AG04449 (cell line): ENCODE results near the gene SIPA1L3.

ENCODE experiments used
- CTCF ChIA-PET: fragments of 350-600 bp; formaldehyde crosslinking; extraction: SDS; loops from one replicate; lab custom pipeline; 2021; ENCODE audit warnings: antibody characterized with exemption; lab: Yijun Ruan, JAX
- POLR2A ChIA-PET: fragments of 400-600, 350-600 bp; formaldehyde crosslinking; extraction: SDS; loops from one replicate; lab custom pipeline; 2020; ENCODE audit warnings: antibody characterized with exemption, inconsistent platforms; lab: Yijun Ruan, JAX
- DNase-seq: peaks from one replicate; pipeline ENCODE4 v3.0.0-alpha.2; 2010; ENCODE audit warnings: low read depth, low spot score
- H3K4me3 ChIP-seq: 2 replicates; pipeline ENCODE4 v1.5.1; 2011; ENCODE audit warnings: low read depth, mild to moderate bottlenecking, control low read depth, low read length
- CTCF ChIP-seq: IDR thresholded peaks from one replicate; pipeline ENCODE4 v1.5.1; 2011; ENCODE audit warnings: mild to moderate bottlenecking, moderate library complexity, low read length, control low read depth, inconsistent platforms; ENCODE audit not compliant: insufficient read depth; ENCODE audit errors: missing control alignments

Gene SIPA1L3

GRCh38 chr19:38012290-38012689 lies 105.3 kb downstream of the SIPA1L3 start:
- H3K4me3 ChIP-seq = no peak overlapping the region
- CTCF ChIA-PET = interaction anchor here (0.7 to 1.5 kb wide), 2 partner anchors 110 to 122 kb away, joined by 3 to 6 read pairs; no protein-coding TSS in a partner anchor
- no peak for TF ChIP-seq CTCF
- POLR2A ChIA-PET = no interaction called here
- no peak for DNase-seq

- no peak for DNase-seq
- ChIA-PET CTCF (interaction anchor here (0.7 to 1.5 kb wide), 2 partner anchors 111 to 122 kb away, joined by 3 to 6 read pairs; no protein-coding TSS in a partner anchor), POLR2A (no interaction called here)
- H3K4me3 ChIP-seq = no peak overlapping the region
- no peak for TF ChIP-seq CTCF
Observed at GRCh38 chr19:38012944-38013343, 105.9 kb downstream of the SIPA1L3 start.

GRCh38 chr19:38013913-38014580 lies 107.0 kb downstream of the SIPA1L3 start:
- no peak for DNase-seq
- H3K4me3 ChIP-seq = no peak overlapping the region
- TF ChIP-seq CTCF = no peak
- POLR2A ChIA-PET = interaction anchor here (0.8 kb wide), 1 partner anchor 11 kb away, joined by 5 read pairs; no protein-coding TSS in a partner anchor
- CTCF ChIA-PET = interaction anchor here (0.6 to 0.8 kb wide), 2 partner anchors 10 to 107 kb away, joined by 3 read pairs; partner anchors contain the start of gene SIPA1L3

GRCh38 chr19:38015216-38015615 lies 108.2 kb downstream of the SIPA1L3 start:
- H3K4me3 ChIP-seq = no peak overlapping the region
- no peak for TF ChIP-seq CTCF
- ChIA-PET CTCF (interaction anchor here (0.7 to 0.8 kb wide), 2 partner anchors 11 to 118 kb away, joined by 3 read pairs; no protein-coding TSS in a partner anchor), POLR2A (interaction anchor here (0.6 kb wide), 1 partner anchor 30 kb away, joined by 6 read pairs; no protein-coding TSS in a partner anchor)
- no peak for DNase-seq

- CTCF ChIA-PET = no interaction called here
- TF ChIP-seq CTCF = no peak
- POLR2A ChIA-PET = interaction anchor here (0.6 kb wide), 1 partner anchor 29 kb away, joined by 6 read pairs; no protein-coding TSS in a partner anchor
- H3K4me3 ChIP-seq = no peak overlapping the region
- DNase-seq = no peak
Observed at GRCh38 chr19:38015761-38016160, 108.8 kb downstream of the SIPA1L3 start.

GRCh38 chr19:38017401-38018151 lies 110.6 kb downstream of the SIPA1L3 start:
- POLR2A ChIA-PET = no interaction called here
- H3K4me3 ChIP-seq = no peak overlapping the region
- no peak for DNase-seq
- TF ChIP-seq CTCF = no peak
- CTCF ChIA-PET = no interaction called here
